ENCODE data around the gene KIF19.

KIF19 gene

DNA sequence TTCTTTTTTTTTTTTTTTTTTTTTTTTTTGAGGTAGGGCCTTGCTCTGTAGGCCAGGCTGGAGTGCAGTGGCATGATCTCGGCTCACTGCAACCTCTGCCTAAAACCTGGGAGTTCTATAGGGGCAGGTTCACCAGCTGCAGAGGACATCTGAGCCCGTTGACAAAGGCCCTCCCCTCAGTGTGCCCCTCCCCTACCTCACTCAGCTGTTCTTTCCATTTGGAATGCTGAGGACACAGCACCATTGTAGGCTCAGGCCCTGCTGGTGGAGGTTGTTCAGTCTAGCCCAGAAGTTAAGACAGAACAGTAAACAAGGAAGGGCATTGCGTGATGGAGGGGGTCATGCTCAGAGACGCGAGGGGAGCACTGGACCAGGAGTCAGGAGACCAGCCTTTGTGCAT is 21.8 kb upstream of the KIF19 start:
- no peak for DNase-seq

DNA sequence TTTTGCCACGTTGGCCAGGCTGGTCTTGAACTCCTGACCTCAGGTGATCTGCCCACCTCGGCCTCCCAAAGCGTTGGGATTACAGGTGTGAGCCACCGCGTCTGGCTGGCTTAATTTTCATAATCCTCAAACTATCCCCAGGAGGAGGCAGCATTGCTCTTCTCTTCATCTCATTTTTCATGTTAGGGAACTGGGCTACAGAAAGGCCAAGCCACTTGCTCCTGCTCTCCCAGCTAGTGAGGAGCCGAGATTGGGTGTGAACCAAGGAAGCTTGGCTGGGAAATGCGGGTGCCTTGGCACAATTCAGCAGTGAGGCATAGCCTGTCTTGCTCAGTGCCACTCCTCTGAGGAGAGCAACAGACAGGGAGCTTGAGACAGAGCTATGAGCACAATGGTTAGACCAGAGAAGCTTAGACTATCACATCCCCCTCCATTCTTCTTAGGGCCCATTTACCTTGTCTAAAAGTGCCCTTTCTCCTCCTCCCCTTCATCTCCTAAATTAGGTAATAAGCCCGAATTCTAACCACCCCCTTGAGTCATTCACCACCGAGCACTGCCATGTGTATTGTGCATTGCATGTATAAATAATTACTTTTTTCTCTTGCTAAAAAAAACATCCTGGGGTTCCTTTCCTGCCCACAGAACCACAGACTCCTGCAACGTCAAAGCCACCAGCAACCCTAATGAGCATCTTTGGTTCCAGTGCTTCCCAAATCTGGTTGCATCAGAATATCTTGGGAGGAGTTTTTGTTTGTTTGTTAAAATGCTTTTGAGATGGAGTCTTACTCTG is 20.0 kb upstream of the KIF19 start:
- no peak for DNase-seq

DNA sequence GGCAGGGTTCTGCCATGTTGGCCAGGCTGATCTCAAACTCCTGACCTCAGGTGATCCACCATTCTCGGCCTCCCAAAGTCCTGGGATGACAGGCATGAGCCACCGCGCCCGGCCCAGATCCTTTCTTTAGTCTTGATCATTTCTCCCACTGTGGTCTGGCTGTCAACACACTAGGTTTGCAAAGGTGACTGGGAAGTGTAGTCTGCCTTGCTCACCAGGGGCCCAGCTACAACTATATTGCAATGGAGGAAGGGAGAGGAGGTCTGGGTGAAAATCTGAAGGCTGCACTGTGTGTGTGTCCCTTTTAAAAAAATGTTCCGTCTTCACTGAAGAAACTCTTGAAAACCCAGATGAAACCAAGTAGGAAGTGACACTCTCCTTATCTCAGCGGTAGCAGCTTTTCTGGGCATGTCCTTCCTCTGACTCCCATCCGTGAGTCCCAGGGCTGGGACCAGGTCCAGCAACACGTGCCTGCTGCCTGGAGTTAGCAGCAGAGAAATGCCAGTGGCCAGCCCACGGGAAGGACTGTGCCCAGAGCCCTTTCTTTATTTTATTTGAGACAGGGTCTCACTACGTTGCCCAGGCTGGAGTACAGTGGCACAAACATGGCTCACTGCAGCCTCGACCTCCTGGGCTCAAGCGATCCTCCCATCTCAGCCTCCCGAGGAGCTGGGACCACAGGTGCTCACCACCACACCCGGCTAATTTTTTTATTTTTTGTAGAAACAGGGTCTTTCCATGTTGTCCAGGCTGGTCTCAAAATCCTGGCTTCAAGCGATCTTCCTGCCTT is 17.8 kb upstream of the KIF19 start:
- DNase-seq = no peak

DNA sequence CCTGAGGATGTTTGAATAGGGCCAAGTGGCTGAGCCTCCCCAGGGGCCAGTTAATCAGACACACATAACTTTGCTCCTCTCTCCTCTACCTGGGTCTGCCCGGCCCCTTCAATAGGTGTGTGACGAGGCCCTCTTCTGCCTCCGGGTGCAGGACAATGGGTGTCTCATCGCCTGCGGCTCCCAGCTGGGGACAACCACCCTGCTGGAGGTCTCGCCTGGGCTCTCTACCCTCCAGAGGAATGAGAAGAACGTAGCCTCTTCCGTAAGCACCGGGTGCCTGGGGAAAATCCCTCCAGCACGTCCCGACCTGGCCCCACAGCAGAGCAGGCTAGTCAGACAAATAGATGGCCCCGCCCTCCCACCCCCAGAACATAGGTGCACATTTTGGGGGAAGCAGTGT is 16.1 kb upstream of the KIF19 start:
- no peak for DNase-seq

DNA sequence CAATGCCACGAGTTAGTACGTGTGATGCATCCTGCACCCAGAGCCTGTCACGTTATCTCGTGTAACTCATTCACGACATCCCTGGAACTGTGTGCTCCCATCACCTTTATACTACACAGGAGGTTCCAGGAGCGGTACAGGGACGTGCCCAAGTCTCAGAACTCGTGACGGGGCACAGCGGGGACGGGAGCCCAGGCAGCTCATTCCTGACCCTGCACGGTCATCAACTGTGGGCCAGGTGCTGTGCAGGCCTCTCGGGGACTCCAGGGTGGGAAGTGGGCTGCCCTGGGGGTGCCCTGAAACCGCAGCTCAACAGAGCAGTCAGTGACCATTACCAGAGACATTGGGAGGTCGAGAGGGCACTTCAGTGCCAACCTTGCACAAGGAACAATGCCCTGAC is 11.1 kb upstream of the KIF19 start:
- DNase-seq = no peak

DNA sequence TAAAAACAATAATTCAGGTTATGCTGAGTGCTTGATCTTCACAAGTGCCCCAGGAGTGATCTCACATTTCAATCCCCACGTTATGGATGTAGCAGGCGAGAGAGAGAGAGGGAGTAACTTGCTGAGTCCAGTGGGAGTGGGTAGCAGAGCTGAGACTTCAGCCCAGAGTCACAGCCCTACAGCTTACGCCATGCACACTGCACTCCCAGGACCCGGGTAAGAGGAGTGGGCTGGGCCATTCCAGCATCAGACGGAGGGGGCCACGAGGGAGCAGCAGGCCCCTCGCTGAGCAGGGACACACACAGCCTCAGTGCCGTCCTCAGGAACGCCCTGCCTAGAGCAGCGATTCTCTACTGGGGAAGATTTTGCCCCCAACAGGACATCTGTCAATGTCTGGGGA is 9.8 kb upstream of the KIF19 start:
- DNase-seq = no peak

DNA sequence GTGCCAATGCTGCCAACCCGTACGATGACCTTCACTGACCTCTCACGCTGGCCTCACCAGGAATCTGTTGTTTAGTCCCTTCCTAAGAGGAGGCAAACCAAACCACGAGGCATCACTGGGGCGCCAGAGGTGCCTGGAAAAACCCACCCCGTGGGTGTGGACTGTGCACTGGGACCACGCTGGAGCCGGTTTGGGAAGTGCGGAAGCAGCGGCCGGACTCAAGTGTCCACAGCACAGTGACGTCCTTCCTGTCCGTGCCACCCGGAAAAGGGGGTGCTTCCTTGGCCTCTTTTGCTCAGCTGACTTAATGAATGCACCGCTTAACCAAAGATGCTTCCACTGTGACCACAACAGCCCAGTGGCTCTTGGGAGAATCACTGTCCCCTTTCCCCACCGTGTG is 9.0 kb upstream of the KIF19 start:
- no peak for DNase-seq

DNA sequence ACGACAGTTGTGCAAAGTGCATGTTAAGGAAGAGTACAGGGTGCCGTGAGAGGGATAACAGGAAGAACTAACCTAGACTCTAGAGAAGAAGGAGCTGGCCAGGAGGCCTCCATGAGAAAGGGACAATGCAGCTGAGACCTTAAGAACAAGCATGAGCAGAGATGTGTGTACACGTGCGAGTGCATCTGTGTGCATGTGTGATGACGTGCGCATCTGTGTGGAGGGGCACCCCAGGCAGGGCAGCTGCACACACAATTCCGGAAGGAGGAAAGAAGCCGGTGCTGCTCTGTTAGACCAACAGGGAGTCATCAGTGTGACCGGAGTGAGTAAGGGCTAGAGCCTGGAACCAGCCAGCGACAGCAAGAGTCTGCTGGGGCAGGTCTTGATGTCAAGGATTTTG is 7.6 kb upstream of the KIF19 start:
- DNase-seq = no peak

DNA sequence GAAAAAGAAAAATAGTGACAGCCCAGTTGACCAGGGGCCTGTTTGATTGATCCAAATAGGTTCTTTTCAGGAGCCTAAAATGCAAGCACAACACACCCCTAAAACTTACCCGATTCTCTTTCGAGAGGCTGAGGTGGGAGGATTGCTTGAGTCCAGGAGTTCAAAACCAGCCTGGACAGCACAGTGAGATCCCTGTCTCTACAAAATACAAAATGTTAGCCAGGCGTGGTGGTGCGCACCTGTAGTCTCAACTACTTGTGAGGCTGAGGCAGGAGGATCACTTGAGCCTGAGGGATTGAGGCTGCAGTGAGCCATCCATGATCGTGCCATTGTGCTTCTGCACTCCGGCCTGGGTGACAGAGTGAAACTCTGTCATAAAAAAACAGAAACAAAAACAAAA is 1.5 kb upstream of the KIF19 start:
- DNase-seq = no peak

DNA sequence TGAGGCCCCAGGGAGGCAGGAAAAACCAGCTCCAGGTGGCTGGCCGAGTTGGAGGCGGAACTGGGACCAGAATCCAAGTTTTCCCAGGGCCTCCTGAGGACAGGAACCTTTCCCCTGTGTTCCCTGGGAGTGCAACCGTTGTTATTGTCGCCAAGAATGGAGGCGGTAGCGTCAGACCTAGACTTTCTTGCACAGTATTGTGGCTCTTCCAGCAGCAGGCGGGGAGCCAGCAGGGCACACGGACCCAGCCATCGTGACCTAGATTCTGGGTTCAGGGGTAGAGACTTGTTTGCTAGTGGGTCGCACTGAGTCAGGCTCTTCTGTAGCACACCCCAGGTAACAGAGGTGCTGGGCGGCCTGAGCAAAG is 667 bp upstream of the KIF19 start:
- no peak for DNase-seq

DNA sequence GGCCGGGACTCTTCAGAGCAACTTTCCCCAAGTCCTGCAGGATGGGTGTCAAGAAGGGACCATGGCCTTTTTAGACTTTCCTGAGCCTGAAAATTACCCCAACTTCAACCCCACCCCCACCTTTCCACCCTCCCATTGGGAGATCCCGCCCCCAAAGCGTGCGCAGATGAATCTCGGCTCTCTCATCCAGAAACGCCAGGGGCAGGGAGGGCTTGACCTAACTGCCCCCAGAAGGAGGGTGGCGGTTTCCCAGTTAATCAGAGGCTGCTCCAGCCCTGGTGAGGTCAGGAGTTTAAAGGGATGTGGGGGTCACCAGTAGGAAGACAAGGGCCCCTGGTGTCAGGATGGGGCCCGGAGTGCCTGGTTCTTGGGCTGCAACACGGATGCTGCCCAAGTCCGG is 480 bp downstream of the KIF19 start:
- no peak for DNase-seq

DNA sequence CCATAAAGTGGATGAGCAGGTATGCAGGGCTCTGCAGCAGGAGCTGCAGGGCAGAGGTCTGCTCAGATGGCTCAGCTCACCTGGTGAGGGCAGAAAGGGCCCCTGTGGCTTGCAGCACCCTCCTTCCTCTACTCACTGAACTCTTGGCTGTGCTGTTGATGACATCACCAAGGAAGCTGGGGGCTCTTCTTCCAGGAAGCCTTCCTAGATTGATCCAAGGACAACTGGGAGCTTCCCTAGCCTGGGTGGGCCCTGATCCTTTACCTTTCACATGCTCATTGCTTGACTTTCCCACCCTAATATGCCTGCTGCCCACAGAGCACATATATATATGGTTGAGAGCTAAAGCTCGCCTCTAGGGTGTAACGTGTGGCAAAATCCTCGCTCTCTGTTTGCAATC is 2.5 kb downstream of the KIF19 start:
- DNase-seq = no peak

DNA sequence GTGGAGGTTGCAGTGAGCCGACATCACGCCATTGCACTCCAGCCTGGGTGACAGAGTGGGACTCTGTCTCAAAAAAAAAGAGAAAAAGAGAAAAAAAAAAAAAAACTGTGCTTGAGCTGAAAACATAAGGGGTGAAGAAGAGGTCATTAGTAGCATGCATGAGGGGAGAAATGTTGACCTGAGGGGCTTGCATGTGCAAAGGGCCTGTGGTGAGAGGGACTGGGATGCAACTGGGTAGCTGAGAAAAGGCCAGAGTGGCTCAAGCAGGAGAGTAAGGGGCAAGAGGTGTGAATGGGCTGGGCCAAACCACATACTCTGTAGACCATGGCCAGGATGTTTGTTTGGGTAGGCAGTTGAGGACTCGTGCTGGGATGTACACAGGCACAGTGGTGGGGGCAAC is 3.4 kb downstream of the KIF19 start:
- DNase-seq = no peak

DNA sequence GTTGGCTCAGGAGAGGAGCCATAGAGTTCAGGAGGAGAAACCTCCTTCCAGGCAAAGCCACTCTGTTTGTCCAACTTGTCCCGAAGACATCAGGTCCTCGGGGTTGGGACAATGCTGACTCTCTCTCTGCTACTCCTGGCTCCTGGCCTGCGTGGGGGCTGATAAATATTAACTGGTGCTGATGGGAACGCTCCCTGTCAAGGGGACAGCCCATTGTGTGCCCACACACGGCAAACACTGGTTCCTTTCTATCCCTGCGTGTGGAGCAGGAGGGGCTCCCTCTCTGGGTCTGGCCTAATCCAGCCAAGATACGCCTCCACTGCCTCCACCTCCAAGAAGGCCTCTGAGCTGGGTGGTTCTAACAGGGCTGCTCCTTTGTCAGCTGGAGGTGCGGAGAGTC is 4.4 kb downstream of the KIF19 start:
- DNase-seq = no peak

DNA sequence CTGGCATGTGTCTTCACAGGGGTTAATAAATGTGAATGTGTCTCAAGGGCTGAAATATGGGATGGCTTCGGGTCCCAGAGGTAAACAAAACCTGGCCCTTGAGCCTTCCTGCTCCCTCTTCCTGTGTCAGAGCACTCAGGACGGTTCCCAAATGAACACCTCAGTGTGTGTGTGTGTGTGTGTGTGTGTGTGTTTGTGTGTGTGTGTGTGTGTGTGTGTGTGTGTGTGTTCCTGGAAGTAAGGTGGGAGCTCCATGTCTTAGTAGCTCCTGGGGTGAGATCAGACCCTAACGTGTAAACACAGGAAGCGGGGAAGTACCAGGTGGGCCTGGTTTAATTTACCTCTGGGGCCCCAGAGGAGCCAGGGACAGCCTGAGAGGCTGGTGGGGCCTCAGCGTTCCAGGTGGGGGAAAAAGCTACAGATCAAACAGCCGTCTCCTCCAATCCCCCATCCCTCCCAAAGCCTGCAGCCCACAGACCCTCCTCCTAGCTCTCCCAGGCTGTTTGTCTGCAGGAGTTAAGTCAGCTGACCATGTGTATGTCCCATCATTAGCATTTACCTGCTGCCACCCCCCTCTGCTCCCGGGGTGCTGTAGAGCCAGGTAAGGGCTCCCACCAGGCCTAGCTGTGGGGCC is 6.1 kb downstream of the KIF19 start:
- DNase-seq = no peak

DNA sequence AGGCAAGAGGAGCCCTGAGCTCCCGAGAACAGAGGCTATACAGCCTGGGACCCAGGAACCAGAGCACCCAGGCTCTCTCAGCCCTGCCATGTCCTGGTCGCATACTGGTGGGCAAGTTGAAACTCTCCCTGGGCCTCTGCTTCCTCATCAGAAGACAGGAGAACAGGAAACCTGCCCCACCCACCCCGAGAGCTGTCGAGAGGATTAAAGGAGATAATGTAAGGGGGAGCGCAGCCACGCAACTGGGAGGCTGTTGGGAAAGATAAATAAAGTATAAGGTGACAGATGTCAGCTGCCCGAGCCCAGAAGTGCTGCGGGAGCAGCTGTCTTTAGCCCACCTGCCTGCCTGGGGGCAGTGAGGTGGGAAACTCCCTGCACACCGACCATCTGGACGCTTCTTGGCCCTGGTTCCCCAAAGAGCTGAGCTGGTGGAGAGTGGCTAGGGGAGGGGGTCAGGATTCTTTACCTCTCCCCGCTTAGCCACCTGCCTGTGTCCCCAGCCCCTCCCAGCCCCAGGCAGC is 6.8 kb downstream of the KIF19 start:
- no peak for DNase-seq

DNA sequence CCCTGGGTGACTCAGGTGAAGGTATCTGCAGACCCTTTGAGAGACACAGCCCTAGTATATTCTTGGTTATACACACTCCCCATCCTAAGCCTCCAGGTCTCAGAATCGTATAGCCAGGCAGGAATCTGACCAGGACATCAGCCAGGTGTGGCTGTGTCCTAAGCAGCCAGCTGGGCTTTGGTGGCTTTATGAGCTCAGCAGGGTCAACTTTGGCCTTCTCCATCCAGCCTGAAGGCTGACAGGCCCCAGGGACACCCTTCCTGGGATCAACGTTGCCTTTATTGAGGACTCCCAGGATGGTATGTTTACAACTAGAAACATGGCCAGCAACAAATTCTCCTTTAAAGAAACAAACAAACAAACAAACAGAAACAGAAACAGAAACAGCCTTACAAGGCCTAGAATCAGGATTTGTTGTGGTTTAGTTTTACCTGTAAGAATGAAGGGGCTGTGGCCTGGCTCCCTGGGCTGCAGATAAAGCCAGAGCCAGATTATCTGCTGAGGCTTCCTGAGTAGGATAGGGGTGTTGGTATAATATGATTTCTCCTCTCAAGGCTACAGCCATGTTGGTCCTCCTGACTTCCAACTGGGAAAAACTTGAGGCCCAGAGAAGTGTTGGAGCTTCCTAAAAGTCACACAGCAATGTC is 8.5 kb downstream of the KIF19 start:
- no peak for DNase-seq

DNA sequence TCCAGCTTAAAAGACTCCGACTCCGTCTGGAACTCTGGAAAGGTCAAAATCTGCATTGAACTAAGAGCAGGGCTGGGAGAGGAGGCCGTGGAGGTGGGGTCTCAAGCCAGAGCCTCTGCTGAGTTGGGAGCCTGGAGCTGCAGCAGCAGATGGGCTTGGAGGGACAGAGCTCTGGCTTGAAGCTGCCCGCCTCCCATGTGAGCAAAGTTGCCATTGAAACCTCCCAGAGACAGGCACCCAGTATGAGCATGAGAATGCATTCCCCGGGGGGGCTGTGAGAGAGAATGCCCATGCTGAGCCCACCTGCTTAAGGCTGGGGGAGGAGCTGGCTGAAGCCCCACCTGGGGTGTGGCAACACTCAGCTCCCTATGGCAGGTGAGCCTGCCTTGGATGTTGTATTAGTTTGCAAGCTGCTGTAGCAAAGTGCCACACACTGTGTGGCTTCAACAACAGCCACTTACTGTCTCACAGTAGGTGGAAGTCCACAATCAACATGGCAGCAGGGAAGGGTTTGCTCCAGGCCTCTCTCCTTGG is 9.6 kb downstream of the KIF19 start:
- DNase-seq = no peak

DNA sequence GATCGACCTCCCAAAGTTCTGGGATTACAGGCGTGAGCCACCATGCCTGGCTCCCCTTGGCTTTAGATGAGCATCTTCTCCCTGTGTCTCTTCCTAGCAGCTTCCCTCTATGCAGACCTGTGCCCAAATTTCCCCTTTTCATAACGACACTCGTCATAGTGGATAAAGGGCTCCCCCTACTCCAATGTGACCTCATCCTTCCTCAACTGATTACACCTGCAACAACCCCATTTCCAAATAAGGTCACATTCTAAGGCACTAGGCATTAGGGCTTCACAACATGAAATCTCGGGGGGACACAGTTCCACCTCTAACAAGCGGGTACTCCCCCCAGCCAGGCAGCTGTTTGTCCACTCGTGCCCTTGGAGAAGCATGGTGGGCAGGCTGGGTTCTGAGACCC is 10.3 kb downstream of the KIF19 start:
- DNase-seq = no peak

DNA sequence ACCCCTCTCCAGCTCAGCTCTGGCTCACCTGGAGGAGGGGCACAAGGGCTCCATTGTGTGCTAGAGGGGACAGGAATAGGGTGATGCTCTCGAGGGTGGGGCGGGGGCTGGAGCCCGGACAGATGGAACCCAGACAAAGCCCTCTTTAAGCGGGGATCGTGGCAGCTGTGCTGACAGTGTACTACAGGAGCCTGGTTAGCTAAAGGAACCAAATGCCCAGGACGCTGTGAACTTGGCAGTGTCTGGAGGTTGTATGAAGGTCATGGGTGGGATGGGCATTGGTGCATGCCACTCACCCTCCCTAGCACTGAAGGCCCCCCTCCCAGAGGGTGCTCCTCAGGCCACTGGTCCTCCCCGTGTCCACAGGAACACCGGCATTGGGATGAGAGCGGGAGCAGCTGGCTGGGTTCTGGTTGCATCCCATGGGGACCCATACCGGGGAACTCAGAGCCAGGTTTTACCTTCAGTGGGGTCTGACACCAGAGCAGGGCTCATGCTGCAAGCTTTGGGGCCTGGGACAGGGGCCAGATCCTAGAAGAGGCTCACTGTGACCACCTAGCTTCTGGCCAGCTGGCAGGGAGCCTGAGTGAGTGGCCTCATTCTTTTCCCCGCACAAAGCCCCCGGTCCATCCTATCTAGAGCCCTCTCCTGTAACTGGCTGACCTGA is 11.9 kb downstream of the KIF19 start:
- no peak for DNase-seq

DNA sequence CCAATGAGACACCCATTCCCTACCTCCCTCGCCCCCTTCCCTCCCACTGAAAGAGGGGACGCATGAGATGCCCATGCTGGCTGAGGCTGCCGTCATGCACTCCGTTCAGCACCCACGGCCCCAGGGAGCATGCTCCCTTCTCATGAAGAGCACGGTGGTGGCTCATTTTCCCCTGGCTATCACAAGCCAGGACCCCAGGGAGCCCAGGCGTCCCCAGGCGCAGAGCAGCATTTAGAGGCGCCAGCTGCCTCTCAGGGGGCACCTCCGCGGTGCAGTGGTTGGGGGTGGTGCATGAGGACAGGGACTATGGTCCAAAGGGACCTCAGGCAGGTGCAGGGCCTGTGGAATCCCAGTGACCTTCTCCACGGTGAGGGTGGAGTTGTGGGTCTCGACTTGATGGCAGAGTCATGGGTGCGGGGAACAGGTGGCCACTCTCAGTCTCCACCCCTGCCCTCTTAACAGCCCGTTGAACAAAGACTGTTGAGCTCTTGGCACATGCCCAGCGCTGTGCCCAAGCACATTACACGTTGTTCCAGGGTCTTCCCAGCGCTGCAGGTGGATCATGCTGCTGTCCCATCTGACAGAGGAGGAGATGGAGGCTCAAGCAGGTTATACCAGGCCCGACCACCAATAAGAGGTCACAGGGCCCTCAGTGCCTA is 13.6 kb downstream of the KIF19 start:
- no peak for DNase-seq

DNA sequence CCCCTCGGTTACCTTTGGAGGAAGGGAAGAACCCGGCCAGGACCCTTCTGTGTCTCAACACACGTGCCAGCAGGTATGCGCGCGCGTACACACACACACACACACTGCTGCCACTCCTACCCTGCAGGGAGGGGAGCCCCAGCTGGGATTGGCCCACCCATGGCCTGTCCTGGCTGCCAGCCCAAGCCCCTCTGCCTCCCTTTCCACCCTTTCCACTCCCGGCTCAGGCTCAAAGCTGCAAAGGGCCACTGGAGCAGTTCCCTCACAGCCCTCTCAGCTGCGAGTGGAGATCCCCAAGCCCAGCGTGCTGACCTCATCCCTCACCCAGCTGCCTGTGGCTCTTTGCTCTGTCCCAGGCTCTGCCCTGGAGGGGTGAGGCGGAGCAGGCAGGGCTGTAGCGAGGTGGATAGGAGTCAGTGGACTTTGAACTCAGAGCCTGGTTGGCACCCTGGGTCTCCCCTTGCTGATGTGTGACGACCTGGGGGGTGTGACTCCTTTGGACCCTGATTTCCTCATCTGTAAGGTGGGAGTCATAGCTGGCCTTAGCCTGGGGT is 14.5 kb downstream of the KIF19 start:
- no peak for DNase-seq
